Heart left ventricle (tissue), 16 donors: ENCODE data around the gene ADPRHL1. TPM values are rescaled to one million over a fixed set of nuclear protein-coding genes. Genes with fewer than 3 reads are reported as not detected.

Source experiments
- ATAC-seq, 4 donors: fragments of 200-7000 bp; cut with Tn5 transposase; one replicate each; pipeline ENCODE4 v1.9.1; 2020 to 2022; ENCODE audit warnings: moderate library complexity in 4 of 4, mild to moderate bottlenecking in 3 of 4, moderate number of reproducible peaks in 1 of 4
- DNase-seq, 5 donors: peaks; one replicate each; pipeline ENCODE4 v3.0.0-alpha.2; 2020
- H3K27ac ChIP-seq, 12 donors: fragments of 200-600 bp; sonication (generic) in 4 of 12; one replicate each; pipeline versions ENCODE4 v1.5.0 to v1.8.0; 2016 to 2022; ENCODE audit warnings: mild to moderate bottlenecking in 2 of 12
- H3K27me3 ChIP-seq, 9 donors: fragments of 200-600 bp; sonication (generic) in 2 of 9; one replicate each; pipeline versions ENCODE4 v1.5.1 to v1.8.0; 2016 to 2022; ENCODE audit warnings: mild to moderate bottlenecking in 3 of 9
- H3K36me3 ChIP-seq, 9 donors: fragments of 200-600 bp; sonication (generic) in 2 of 9; one replicate each; pipeline versions ENCODE4 v1.5.0 to v1.8.0; 2018 to 2022; ENCODE audit warnings: mild to moderate bottlenecking in 2 of 9
- H3K4me1 ChIP-seq, 12 donors: fragments of 200-600 bp; sonication (generic) in 4 of 12; one replicate each; pipeline versions ENCODE4 v1.5.0 to v1.8.0; 2016 to 2022; ENCODE audit warnings: mild to moderate bottlenecking in 3 of 12
- H3K4me3 ChIP-seq, 12 donors: fragments of 200-600 bp; sonication (generic) in 4 of 12; one replicate each; pipeline versions ENCODE4 v1.5.0 to v1.8.0; 2017 to 2022; ENCODE audit warnings: mild to moderate bottlenecking in 9 of 12, moderate library complexity in 4 of 12
- H3K9me3 ChIP-seq, 12 donors: fragments of 200-600 bp; sonication (generic) in 4 of 12; one replicate each; pipeline versions ENCODE4 v1.5.0 to v1.8.0; 2016 to 2022; ENCODE audit warnings: mild to moderate bottlenecking in 1 of 12
- POLR2A ChIP-seq, 2 donors: fragments of 450-650 bp; IDR thresholded peaks; one replicate each; pipeline ENCODE4 v1.6.1; 2017; ENCODE audit warnings: antibody characterized with exemption in 2 of 2, mild to moderate bottlenecking in 2 of 2, moderate library complexity in 2 of 2
- WGBS, 4 donors: extraction: QIAGEN DNeasy Blood & Tissue Kit in 2 of 4; methylation state at CpG; one replicate each; pipeline versions ENCODE4 v1.1.5 to v1.1.7; 2013 to 2018; 5-methylcytosine and 5-hydroxymethylcytosine counted together
- intact Hi-C, 10 donors: fragments of 100-400 bp; cut with DNase I; formaldehyde crosslinking; loops; one replicate each; pipeline versions ENCODE4 v1.11.1 to v1.14.2; 2022
- polyA plus RNA-seq, 2 donors: library from polyadenylated mRNA; stranded (reverse); fragments of 200-250 nt; gene quantifications; one replicate each; pipeline ENCODE4 v1.2.3, GENCODE V29; 2013
- total RNA-seq, 9 donors: library from RNA; depleted of rRNA in 2 of 9; stranded (reverse); fragments of >200 nt in 2 of 9; fragmentation: NEBNext Ultra II Directional in 3 of 9; extraction: Animal tissue kit (Norgen Biotek cat#: 25700) in 3 of 9; gene quantifications; one replicate each; pipeline versions ENCODE4 v1.1.0 to v1.2.4, GENCODE V29; 2016 to 2023
- TF ChIP-seq, protein P1 (sequence below), 12 donors: fragments of 200-600 bp; sonication (generic) in 4 of 12; IDR thresholded peaks; one replicate each; pipeline versions ENCODE4 v1.5.0 to v1.8.0; 2018 to 2022; ENCODE audit warnings: antibody characterized with exemption in 12 of 12, mild to moderate bottlenecking in 5 of 12
- donor health status: ischemic (EF 13 %, LVEDD 7.1; RV severe dilation, severe dysfunction).
- donor health status: healthy with polysubstance abuse.
- donor health status: DM: no; HTN: yes; CAD: no.
- donor health status: DM: no; HTN: no; CAD: no.
- donor health status: ischemic (EF 25% LVEDD 6.9; RV normal size, moderate dysfunction).
- donor health status: ischemic (EF 25% LVEDD 5.7; RV mildly dilated, moderate dysfunction).
- donor health status: healthy.
- donor health status: DM: yes; HTN: yes; CAD: no.
- donor health status: ischemic (EF 35%, LVEDD 5.7; RV mildly dilated, moderate dysfunction).
- donor health status: nonischemic (EF 11% LVEDD 7.7; RV severe dilation, severe dysfunction).
- donor health status: DM: yes; HTN: yes; CAD: no.
- donor health status: PGD.
- donor health status: ischemic (EF 29% LVEDD 5.4; RV normal size, mild dysfunction).
- donor health status: nonischemic (EF 23%, LVEDD 6.1; RV moderate dilation, normal function).

The ADPRHL1 gene
- total and polyA plus RNA-seq, 11 donors = 160 to 774 (median 521) TPM

DNA sequence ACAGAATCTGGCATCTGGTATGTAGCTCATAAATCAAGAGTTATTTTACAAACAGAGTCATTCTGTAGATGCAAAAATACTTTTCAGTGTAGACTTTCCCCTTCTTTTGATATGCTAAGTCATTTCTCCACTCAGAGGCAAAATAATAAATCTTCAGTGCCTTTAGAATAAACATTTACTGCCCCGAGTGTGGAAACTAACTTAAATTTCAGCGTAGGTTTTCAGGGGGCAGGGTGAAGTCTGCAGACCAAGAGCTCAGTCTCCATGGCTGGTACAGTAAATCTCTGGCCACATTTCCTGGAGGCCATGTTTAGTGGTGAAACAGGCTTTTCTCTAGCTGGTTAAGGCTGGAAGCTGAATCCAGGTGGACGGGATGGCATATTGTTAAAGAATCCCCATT lies 13.1 kb upstream of the ADPRHL1 start:
- intact Hi-C loops = no loop called here
- WGBS, 4 donors = 95 to 98% (median 97%) methylated on average over 3 of the region's 3 CpGs
- Histone ChIP-seq H3K4me1 (peaks cover 0 to 13% (median 0%) of the 10 kb centered on the region in 12 donors), H3K4me3 (no peak overlapping the region), H3K27ac (no peak overlapping the region), H3K9me3 (no peaks in the 10 kb centered on the region), H3K27me3 (no peaks in the 10 kb centered on the region), H3K36me3 (peaks cover 0 to 70% (median 28%) of the 10 kb centered on the region in 9 donors)
- DNase-seq (no peak), ATAC-seq (no peak)
- TF ChIP-seq POLR2A (IDR thresholded peaks at IDR 0.05) = no peak
- TF ChIP-seq, protein P1, sequence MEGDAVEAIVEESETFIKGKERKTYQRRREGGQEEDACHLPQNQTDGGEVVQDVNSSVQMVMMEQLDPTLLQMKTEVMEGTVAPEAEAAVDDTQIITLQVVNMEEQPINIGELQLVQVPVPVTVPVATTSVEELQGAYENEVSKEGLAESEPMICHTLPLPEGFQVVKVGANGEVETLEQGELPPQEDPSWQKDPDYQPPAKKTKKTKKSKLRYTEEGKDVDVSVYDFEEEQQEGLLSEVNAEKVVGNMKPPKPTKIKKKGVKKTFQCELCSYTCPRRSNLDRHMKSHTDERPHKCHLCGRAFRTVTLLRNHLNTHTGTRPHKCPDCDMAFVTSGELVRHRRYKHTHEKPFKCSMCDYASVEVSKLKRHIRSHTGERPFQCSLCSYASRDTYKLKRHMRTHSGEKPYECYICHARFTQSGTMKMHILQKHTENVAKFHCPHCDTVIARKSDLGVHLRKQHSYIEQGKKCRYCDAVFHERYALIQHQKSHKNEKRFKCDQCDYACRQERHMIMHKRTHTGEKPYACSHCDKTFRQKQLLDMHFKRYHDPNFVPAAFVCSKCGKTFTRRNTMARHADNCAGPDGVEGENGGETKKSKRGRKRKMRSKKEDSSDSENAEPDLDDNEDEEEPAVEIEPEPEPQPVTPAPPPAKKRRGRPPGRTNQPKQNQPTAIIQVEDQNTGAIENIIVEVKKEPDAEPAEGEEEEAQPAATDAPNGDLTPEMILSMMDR (IDR thresholded peaks at IDR 0.05) = no peak

DNA sequence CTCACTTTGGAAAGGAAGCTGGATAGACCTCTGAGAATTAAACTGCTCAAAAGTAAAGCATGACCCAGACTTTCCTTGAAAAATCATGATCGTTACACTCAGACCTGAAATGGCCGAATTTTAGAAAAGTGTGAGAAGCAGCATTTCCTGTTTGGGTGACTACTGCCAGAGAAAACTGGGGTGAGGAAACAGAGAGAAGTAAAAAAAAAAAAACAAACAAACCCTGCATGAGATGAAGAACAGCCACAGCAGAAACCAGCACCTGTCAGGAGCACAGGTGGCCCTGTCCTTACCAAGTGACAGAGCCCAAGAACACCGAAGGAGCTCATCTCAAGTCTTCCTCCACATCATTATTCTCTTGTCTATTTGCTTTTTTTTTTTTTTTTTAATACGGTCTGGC lies 12.0 kb upstream of the ADPRHL1 start:
- WGBS, 4 donors = 75 to 80% (median 79%) methylated on average over 4 of the region's 4 CpGs
- H3K27ac ChIP-seq = no peak overlapping the region
- H3K27me3 ChIP-seq = no peaks in the 10 kb centered on the region
- DNase-seq = no peak
- peaks cover 0 to 21% (median 1%) of the 10 kb centered on the region in 12 donors for H3K4me1 ChIP-seq
- H3K9me3 ChIP-seq = no peaks in the 10 kb centered on the region
- no peak overlapping the region for H3K4me3 ChIP-seq
- ATAC-seq = no peak
- TF ChIP-seq, protein P1 (IDR thresholded peaks at IDR 0.05) = no peak
- no peak for TF ChIP-seq POLR2A (IDR thresholded peaks at IDR 0.05)
- peaks cover 0 to 81% (median 39%) of the 10 kb centered on the region in 9 donors for H3K36me3 ChIP-seq
- intact Hi-C loops = no loop called here

DNA sequence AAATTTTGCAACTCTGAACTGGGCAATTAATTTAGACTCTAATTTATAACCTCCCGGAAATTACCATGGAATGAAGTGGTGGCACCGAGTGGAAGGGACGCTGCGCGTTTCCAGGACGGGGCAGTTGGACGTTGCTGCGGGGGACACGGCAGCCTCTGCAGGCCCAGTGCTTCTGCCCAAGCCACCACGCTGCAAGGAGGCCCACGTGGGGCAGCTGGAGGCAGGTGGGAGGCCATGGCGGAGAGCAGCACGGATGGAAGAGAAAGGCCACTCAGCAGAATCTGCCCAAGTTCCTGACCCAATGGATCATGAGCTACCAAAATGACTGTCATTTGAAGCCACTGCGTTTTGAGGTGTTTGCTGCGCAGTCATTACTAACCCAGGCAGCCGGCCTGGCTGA lies 11.2 kb upstream of the ADPRHL1 start:
- 90 to 93% (median 92%) methylated on average over 16 of the region's 16 CpGs for WGBS, 4 donors

DNA sequence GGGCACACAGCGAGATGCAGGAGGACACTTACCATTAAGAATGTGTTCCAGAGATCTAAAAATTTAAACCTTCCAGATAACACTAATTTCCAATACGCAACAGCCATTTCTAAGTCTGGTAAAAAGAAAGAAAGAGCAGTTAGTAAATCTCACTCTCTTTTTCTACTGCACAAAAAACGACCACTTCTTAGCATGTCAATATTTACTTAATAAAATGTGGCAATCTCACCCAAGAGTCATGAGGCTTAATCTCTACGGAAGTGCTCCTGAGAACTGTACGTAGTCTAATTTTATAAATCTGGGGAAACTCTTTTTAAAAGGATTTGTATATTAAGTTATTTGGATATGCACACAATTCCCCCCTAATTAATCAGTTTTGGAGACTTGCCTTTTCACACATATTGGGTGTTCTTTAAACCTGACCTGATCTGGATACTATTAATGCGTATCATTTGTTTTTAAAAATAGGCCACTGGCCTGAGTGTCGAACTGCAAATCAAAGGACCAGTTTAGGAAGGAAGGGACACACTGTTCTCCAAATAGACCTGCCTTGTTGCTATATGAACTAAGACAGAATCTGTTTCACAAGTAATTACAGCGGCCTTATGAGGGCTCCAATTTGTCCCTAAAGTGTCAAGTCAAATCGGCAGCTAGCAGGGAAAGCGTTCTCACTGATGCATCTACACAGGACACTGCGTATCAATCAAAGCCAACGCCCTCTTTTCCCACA lies 7.9 kb upstream of the ADPRHL1 start:
- TF ChIP-seq, protein P1 (IDR thresholded peaks at IDR 0.05) = no peak
- peak in 1 of 2 donors; percentile 16 for TF ChIP-seq POLR2A (IDR thresholded peaks at IDR 0.05)
- Histone ChIP-seq H3K27me3 (no peaks in the 10 kb centered on the region), H3K4me1 (peaks cover 0 to 26% (median 6%) of the 10 kb centered on the region in 12 donors), H3K27ac (peak overlapping the region; percentile 21 to 81 (median 52)), H3K36me3 (peaks cover 0 to 93% (median 71%) of the 10 kb centered on the region in 9 donors), H3K9me3 (no peaks in the 10 kb centered on the region), H3K4me3 (no peak overlapping the region)
- no peak for DNase-seq
- peak; percentile 21 to 66 (median 44) for ATAC-seq
- intact Hi-C loops = loop anchor here in 2 of 10 donors (2.0 to 5.0 kb wide), 2 partner anchors 36 to 102 kb away; no protein-coding TSS in a partner anchor
- 65 to 74% (median 71%) methylated on average over 12 of the region's 12 CpGs for WGBS, 4 donors

More for the DNA sequence above, 11.2 kb upstream of the ADPRHL1 start:
- TF ChIP-seq, protein P1 (IDR thresholded peaks at IDR 0.05) = no peak
- TF ChIP-seq POLR2A (IDR thresholded peaks at IDR 0.05) = no peak
- Histone ChIP-seq H3K4me1 (peaks cover 0 to 22% (median 2%) of the 10 kb centered on the region in 12 donors), H3K36me3 (peaks cover 0 to 86% (median 47%) of the 10 kb centered on the region in 9 donors), H3K27ac (no peak overlapping the region), H3K9me3 (no peaks in the 10 kb centered on the region), H3K4me3 (no peak overlapping the region), H3K27me3 (no peaks in the 10 kb centered on the region)
- no peak for ATAC-seq
- DNase-seq = no peak
- intact Hi-C loops = loop anchor here in 1 of 10 donors (5.0 kb wide), 1 partner anchor 33 kb away; no protein-coding TSS in a partner anchor
